ENCODE data around the gene EPN2.

- TF ChIP-seq CTCF (IDR thresholded peaks at IDR 0.05 in 4 of 5, conservative IDR thresholded peaks at IDR 0.05 in 1 of 5) (peak in 3 of 5 experiments; percentile 31 to 46 (median 35)), POLR2A (IDR thresholded peaks at IDR 0.05) (peak in 1 of 2 donors; percentile 23)
Measured at GRCh38 chr17:19317359-19318095, 80.4 kb downstream of the EPN2 start.
